ENCODE measurements around the gene PIK3R6.

PIK3R6 gene

DNA sequence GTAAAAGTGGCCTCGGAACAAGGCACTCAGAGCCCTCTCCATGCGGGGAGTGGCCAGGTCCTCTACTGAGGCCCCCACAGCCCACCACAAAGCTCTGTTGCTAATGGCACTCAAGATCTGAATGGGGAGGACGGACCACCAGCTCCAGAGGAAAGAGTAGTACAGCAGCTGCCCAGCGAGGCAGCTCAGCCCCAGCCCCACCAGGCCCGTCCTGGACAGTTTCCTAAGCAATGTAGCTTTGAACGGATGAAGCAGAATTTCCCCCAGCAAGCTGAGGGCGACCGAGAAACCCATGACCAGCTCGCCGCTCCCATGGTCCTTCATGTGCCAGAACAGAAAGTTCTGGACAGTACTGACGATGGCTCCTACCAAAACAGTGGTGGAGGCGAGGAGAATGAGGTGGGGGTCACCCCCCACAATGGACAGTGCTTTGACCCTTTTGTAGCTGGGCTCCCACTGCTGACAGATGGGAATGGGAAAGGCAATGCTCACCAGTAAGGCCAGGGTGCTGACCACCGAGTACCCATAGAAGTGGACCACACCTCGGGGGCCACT is 69.8 kb downstream of the PIK3R6 start:
- TF ChIP-seq, protein P1, sequence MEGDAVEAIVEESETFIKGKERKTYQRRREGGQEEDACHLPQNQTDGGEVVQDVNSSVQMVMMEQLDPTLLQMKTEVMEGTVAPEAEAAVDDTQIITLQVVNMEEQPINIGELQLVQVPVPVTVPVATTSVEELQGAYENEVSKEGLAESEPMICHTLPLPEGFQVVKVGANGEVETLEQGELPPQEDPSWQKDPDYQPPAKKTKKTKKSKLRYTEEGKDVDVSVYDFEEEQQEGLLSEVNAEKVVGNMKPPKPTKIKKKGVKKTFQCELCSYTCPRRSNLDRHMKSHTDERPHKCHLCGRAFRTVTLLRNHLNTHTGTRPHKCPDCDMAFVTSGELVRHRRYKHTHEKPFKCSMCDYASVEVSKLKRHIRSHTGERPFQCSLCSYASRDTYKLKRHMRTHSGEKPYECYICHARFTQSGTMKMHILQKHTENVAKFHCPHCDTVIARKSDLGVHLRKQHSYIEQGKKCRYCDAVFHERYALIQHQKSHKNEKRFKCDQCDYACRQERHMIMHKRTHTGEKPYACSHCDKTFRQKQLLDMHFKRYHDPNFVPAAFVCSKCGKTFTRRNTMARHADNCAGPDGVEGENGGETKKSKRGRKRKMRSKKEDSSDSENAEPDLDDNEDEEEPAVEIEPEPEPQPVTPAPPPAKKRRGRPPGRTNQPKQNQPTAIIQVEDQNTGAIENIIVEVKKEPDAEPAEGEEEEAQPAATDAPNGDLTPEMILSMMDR (IDR thresholded peaks at IDR 0.05; ENCODE audit: low read depth, low read length): no peak
- no peak overlapping the region for H3K4me3 ChIP-seq (replicated peaks in 1 of 2; ENCODE audit: low read depth in 2 of 2, low read length in 2 of 2)
- DNase-seq (ENCODE audit: low read depth in 2 of 2): no peak

DNA sequence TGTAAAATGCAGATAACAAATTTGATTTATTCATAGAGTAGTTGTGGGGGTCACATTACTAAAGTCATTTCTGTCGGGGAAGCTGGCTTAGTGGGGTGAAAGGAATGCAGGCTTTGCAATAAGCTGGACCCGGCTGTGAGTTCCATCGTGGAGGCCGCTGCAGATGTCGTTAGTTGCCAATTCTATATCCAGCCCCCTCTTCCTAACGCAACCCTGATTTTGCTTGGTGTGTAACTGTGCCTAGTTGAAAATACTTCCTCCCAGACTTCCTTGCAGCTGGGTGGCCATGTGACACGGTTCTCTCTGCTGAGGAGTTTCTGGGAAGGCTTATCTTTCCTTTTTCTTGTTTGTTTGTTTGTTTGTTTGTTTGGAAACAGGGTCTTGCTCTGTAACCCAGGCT is 72.8 kb downstream of the PIK3R6 start:
- H3K4me3 ChIP-seq (replicated peaks in 1 of 2; ENCODE audit: low read depth in 2 of 2, low read length in 2 of 2): no peak overlapping the region
- TF ChIP-seq, protein P1 (IDR thresholded peaks at IDR 0.05; ENCODE audit: low read depth, low read length): no peak
- DNase-seq (ENCODE audit: low read depth in 2 of 2): peak in 1 of 2 donors; percentile 5

DNA sequence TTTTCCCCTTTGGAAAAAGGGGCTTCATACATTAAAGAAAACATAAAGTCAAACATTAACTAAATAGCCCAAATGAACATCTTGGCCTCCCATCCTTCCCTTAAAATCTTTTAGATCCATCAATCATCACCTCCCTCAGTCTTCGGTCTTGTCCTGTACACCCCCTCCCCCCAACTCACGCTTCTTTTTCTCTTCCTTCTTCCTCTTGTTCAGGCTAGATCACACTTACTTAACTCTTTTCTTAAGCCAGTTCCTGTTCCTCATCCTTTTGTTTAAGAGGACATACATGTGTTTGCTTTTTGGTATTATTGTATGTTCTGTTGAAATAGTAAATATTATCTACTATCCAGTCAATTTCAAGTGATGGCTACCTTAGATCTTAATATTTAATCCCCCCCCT is 73.8 kb downstream of the PIK3R6 start:
- TF ChIP-seq, protein P1 (IDR thresholded peaks at IDR 0.05; ENCODE audit: low read depth, low read length): no peak
- no peak for DNase-seq (ENCODE audit: low read depth in 2 of 2)
- no peak overlapping the region for H3K4me3 ChIP-seq (replicated peaks in 1 of 2; ENCODE audit: low read depth in 2 of 2, low read length in 2 of 2)

DNA sequence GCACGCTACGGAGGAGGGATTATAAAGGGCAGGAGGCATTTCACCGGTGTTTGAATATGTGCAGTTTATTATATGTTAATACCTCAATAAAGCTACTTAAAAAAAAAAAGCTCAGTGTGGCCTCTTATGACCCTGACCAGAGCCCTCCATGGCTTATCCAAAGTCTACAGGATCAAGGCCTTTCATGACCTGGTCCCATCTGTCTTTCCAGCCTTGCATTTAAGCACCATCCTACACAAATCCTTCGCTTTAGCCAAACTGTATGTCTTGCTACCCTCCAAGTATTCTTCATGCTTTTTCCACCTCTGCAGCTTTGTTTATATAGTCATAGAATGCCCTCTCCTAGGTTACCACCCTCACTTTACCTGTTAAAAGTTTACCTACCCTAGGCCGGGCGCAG is 74.8 kb downstream of the PIK3R6 start:
- TF ChIP-seq, protein P1 (IDR thresholded peaks at IDR 0.05; ENCODE audit: low read depth, low read length): no peak
- no peak overlapping the region for H3K4me3 ChIP-seq (replicated peaks in 1 of 2; ENCODE audit: low read depth in 2 of 2, low read length in 2 of 2)
- DNase-seq (ENCODE audit: low read depth in 2 of 2): no peak

DNA sequence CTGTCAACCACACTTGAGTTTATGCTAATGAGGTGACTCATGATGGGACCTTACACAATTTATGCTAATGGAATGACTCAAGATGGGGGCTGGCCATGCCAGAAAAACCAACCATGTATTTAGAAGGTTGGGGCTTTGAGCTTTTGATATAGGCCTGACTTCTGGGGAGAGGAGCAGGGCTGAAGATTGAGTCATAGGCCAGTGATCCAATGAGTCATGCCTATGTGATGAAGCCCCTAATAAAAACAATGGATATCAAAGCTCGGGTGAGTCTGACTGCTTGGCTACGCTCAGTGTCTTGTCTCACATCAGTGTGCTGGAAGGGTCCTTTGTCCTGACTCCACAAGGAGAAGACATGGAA is 75.6 kb downstream of the PIK3R6 start:
- H3K4me3 ChIP-seq (replicated peaks in 1 of 2; ENCODE audit: low read depth in 2 of 2, low read length in 2 of 2): no peak overlapping the region
- DNase-seq (ENCODE audit: low read depth in 2 of 2): peak; percentile 37 to 92
- TF ChIP-seq, protein P1 (IDR thresholded peaks at IDR 0.05; ENCODE audit: low read depth, low read length): no peak

DNA sequence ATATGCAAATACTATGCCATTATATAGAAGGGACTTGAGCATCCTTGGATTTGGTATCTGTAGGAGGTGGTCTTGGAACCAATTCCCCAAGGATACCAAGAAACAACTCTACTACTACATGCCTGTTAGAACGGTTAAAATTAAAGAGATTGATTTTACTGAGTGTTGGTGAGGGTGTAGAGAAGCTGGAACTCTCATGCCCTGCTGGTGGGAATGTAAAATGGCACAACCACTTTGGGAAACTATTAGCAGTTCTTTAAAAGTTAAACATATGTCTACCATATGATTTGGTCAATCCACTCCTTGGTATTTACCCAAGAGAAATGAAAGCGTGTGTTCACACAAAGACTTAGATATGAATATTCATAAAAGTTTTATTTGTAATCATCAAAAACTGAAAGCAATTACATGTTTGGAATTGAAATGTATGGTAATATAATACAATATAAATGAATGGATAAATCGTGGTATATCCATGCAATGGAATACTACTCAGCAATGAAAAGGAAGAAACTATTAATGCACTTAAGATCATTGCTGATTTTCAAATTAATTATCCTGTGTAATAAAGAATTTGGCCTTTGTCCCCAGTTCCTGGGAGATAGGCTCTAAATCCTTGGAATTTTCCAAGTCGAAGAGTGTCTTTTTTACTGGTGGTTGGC is 76.1 kb downstream of the PIK3R6 start:
- no peak for DNase-seq (ENCODE audit: low read depth in 2 of 2)
- no peak overlapping the region for H3K4me3 ChIP-seq (replicated peaks in 1 of 2; ENCODE audit: low read depth in 2 of 2, low read length in 2 of 2)
- TF ChIP-seq, protein P1 (IDR thresholded peaks at IDR 0.05; ENCODE audit: low read depth, low read length): peak; percentile 3

DNA sequence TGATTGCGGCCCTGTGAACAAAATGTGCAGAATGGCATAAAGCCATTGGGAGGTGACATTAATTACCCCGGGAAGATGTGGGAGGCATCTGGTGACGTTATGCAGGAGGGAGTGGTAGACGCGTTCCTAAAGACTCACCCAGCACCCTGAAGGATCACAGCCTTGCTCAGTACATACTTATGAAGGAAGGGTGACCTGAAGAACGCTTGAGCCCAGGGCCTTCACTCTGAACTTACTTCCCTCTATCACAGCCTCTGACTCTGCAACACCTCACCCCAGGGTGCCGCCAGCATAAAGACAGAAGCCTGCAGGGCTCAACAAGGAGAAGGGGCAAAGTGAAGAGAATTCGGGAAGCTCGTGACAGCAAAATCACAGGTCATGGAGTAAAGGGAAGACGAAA is 77.7 kb downstream of the PIK3R6 start:
- no peak for DNase-seq (ENCODE audit: low read depth in 2 of 2)
- no peak overlapping the region for H3K4me3 ChIP-seq (replicated peaks in 1 of 2; ENCODE audit: low read depth in 2 of 2, low read length in 2 of 2)
- TF ChIP-seq, protein P1 (IDR thresholded peaks at IDR 0.05; ENCODE audit: low read depth, low read length): no peak

Measured in cardiac fibroblast (primary cell).